HepG2 (cell line): ENCODE measurements around the gene IYD. TPM values are rescaled to one million over a fixed set of nuclear protein-coding genes. Genes with fewer than 3 reads are reported as not detected.

Experiments
- ATAC-seq: fragments of 200-7000 bp; cut with Tn5 transposase; 3 replicates; pipeline ENCODE4 v1.9.1; 2020; ENCODE audit warnings: mild to moderate bottlenecking, moderate library complexity
- BruUV-seq: library from RNA; stranded (reverse); fragments of 400-500 nt; replicated peaks from 2 replicates; lab custom pipeline; 2021; lab: Mats Ljungman, UMichigan
- CTCF ChIA-PET: fragments of 300-600 bp; formaldehyde crosslinking; extraction: SDS; loops from one replicate; lab custom pipeline; 2021; ENCODE audit warnings: low total read pairs, inconsistent platforms, low intra/inter-chr PET ratio; lab: Yijun Ruan, JAX
- POLR2A ChIA-PET: fragments of 350-600 bp; sonication (Branson Sonifier 250); formaldehyde crosslinking; loops from one replicate; lab custom pipeline; 2020; ENCODE audit warnings: antibody characterized with exemption, inconsistent platforms; lab: Yijun Ruan, JAX
- DNase-seq: peaks from one replicate; pipeline ENCODE4 v3.0.0-alpha.2; 2015; ENCODE audit warnings: low spot score
- FAIRE-seq: peaks from 3 replicates; lab custom pipeline; 2011; peaks lifted over from hg19 to GRCh38; lab: Jason Lieb, UNC
- H2AFZ ChIP-seq: one replicate; pipeline ENCODE4 v1.6.1; 2011; ENCODE audit warnings: low read length, inconsistent platforms
- H3K27ac ChIP-seq: fragments of 300-600 bp; 3 replicates; pipeline ENCODE4 v1.8.0; 2011; ENCODE audit warnings: mixed run types, mild to moderate bottlenecking, mixed read lengths, low read length, inconsistent platforms; ENCODE audit not compliant: insufficient read depth; ENCODE audit errors: extremely low read length
- H3K27me3 ChIP-seq, 2 experiments: fragments of 200-600 bp in 1 of 2; 2 replicates in 1 of 2; 3 replicates in 1 of 2; pipeline versions ENCODE4 v1.6.0 to v1.8.0; 2011; ENCODE audit warnings: low read length in 2 of 2, mild to moderate bottlenecking in 2 of 2, moderate library complexity in 2 of 2, inconsistent platforms in 1 of 2; ENCODE audit not compliant: insufficient read depth in 2 of 2, control insufficient read depth in 1 of 2
- H3K36me3 ChIP-seq, 2 experiments: fragments of 200-600 bp in 1 of 2; replicated peaks in 1 of 2; 2 replicates in 1 of 2; 3 replicates in 1 of 2; pipeline versions ENCODE4 v1.5.1 to v1.8.0; 2011; ENCODE audit warnings: low read length in 2 of 2, inconsistent platforms in 1 of 2; ENCODE audit not compliant: insufficient read depth in 2 of 2, control insufficient read depth in 1 of 2
- H3K4me1 ChIP-seq: 2 replicates; pipeline ENCODE4 v1.5.1; 2012; ENCODE audit warnings: low read length, inconsistent platforms; ENCODE audit not compliant: insufficient read depth
- H3K4me2 ChIP-seq: 2 replicates; pipeline ENCODE4 v1.6.0; 2011; ENCODE audit warnings: low read depth, low read length, inconsistent platforms
- H3K4me3 ChIP-seq, 3 experiments: fragments of 200-600 bp in 1 of 3; sonication (generic), shearing (Covaris generic) in 1 of 3; replicated peaks in 1 of 3; 2 replicates each; pipeline ENCODE4 v1.5.1; 2011 to 2016; ENCODE audit warnings: low read length in 3 of 3, inconsistent platforms in 2 of 3, low read depth in 2 of 3, mild to moderate bottlenecking in 2 of 3, control low read depth in 1 of 3, mixed read lengths in 1 of 3; ENCODE audit not compliant: insufficient read depth in 1 of 3
- H3K79me2 ChIP-seq: one replicate; pipeline ENCODE4 v1.6.1; 2011; ENCODE audit warnings: low read length, inconsistent platforms; ENCODE audit not compliant: insufficient read depth
- H3K9ac ChIP-seq: 2 replicates; pipeline ENCODE4 v1.6.0; 2011; ENCODE audit warnings: mild to moderate bottlenecking, low read depth, low read length, inconsistent platforms; ENCODE audit not compliant: insufficient read depth
- H3K9me3 ChIP-seq: 2 replicates; pipeline ENCODE4 v1.5.1; 2012; ENCODE audit warnings: mild to moderate bottlenecking, low read length
- H4K20me1 ChIP-seq: 2 replicates; pipeline ENCODE4 v1.6.0; 2011; ENCODE audit warnings: inconsistent platforms, mild to moderate bottlenecking, low read length, moderate library complexity; ENCODE audit not compliant: insufficient read depth
- AFF4 ChIP-seq: sonication (generic); formaldehyde crosslinking; IDR thresholded peaks from 2 replicates; pipeline ENCODE4 v1.4.0; 2020; ENCODE audit warnings: missing genetic modification reagents
- ATF7-NPFF ChIP-seq: sonication (generic); formaldehyde crosslinking; IDR thresholded peaks from 2 replicates; pipeline ENCODE4 v1.8.1; 2023; ENCODE audit warnings: mild to moderate bottlenecking, low read depth, missing genetic modification reagents, moderate library complexity
- ATM ChIP-seq: fragments of 450-650 bp; IDR thresholded peaks from 2 replicates; pipeline ENCODE4 v1.7.1; 2017; ENCODE audit warnings: mild to moderate bottlenecking, borderline replicate concordance
- HMGA1 ChIP-seq: sonication (generic); formaldehyde crosslinking; conservative IDR thresholded peaks from 2 replicates; pipeline ENCODE4 v1.4.0; 2020; ENCODE audit warnings: missing genetic modification reagents
- JUN ChIP-seq: sonication (generic); formaldehyde crosslinking; IDR thresholded peaks from 2 replicates; pipeline ENCODE4 v1.4.0; 2020; ENCODE audit warnings: mild to moderate bottlenecking, missing genetic modification reagents
- NCOA1 ChIP-seq: sonication (generic); formaldehyde crosslinking; IDR thresholded peaks from 2 replicates; pipeline ENCODE4 v1.9.0; 2021; ENCODE audit warnings: missing genetic modification reagents
- PLRG1 ChIP-seq: fragments of 450-650 bp; conservative IDR thresholded peaks from 2 replicates; pipeline ENCODE4 v1.6.1; 2016
- POGK ChIP-seq: sonication (generic); formaldehyde crosslinking; conservative IDR thresholded peaks from 2 replicates; pipeline ENCODE4 v1.8.0; 2022; ENCODE audit warnings: mild to moderate bottlenecking, moderate library complexity, missing genetic modification reagents
- PPARG ChIP-seq: conservative IDR thresholded peaks from 2 replicates; pipeline ENCODE4 v1.6.1; 2016; ENCODE audit warnings: missing biosample characterization, missing genetic modification reagents
- RAD51 ChIP-seq: fragments of 450-650 bp; IDR thresholded peaks from 2 replicates; pipeline ENCODE4 v1.6.1; 2016; ENCODE audit warnings: borderline replicate concordance
- SP140L ChIP-seq: sonication (generic); formaldehyde crosslinking; IDR thresholded peaks from 2 replicates; pipeline ENCODE4 v1.4.0; 2020; ENCODE audit warnings: missing genetic modification reagents, borderline replicate concordance
- SUZ12 ChIP-seq: fragments of 150-350 bp; IDR thresholded peaks from 2 replicates; pipeline ENCODE4 v1.6.1; 2014; ENCODE audit warnings: low read depth, low read length
- TCF12 ChIP-seq, 2 experiments: fragments of 450-650 bp in 1 of 2; sonication (generic) in 1 of 2; formaldehyde crosslinking in 1 of 2; IDR thresholded peaks; 2 replicates each; pipeline versions ENCODE4 v1.6.1 to v1.8.0; 2017 to 2022; ENCODE audit warnings: antibody characterized with exemption in 1 of 2, mild to moderate bottlenecking in 1 of 2, missing genetic modification reagents in 1 of 2, moderate library complexity in 1 of 2
- TCF7 ChIP-seq: sonication (generic); IDR thresholded peaks from 2 replicates; pipeline ENCODE4 v1.6.1; 2016; ENCODE audit warnings: antibody characterized with exemption, low read depth
- TGIF2 ChIP-seq: IDR thresholded peaks from 2 replicates; pipeline ENCODE4 v1.6.1; 2016; ENCODE audit warnings: control low read depth, missing compliant biosample characterization
- ZMAT3 ChIP-seq: sonication (generic); formaldehyde crosslinking; conservative IDR thresholded peaks from 2 replicates; pipeline ENCODE4 v1.7.0; 2021; ENCODE audit warnings: missing genetic modification reagents
- ZNF143 ChIP-seq: sonication (generic); formaldehyde crosslinking; IDR thresholded peaks from 2 replicates; pipeline ENCODE4 v1.4.0; 2020; ENCODE audit warnings: missing genetic modification reagents
- ZNF512B ChIP-seq: sonication (generic); formaldehyde crosslinking; IDR thresholded peaks from 2 replicates; pipeline ENCODE4 v1.5.1; 2020; ENCODE audit warnings: missing genetic modification reagents, mild to moderate bottlenecking, borderline replicate concordance
- WGBS: methylation state at CpG from one replicate; pipeline ENCODE4 v1.1.6; 2017; ENCODE audit warnings: low lambda C conversion rate; 5-methylcytosine and 5-hydroxymethylcytosine counted together
- in situ Hi-C: cut with HindIII; loops from 2 replicates; pipeline ENCODE4 v1.10.0; 2017; ENCODE audit warnings: low pct_unique_long_range_greater_than_20kb; ENCODE audit not compliant: extremely low pct_ligation_motif_present
- intact Hi-C: fragments of 100-400 bp; cut with micrococcal nuclease; formaldehyde crosslinking; loops from one replicate; pipeline ENCODE4 v1.10.0; 2022; ENCODE audit not compliant: unreplicated experiment
- polyA plus RNA-seq, 8 experiments: library from polyadenylated mRNA; depleted of rRNA in 3 of 8; stranded (reverse) in 7 of 8; unstranded in 1 of 8; fragments of >200 nt; fragmentation: Illumina TruSeq in 4 of 8; extraction: Trizol in 4 of 8; gene quantifications; 2 replicates each; pipeline versions ENCODE4 v1.2.1 to v1.2.3, GENCODE V29; 2011 to 2016; ENCODE audit warnings: low read depth in 4 of 8, missing spikeins in 1 of 8, mixed read lengths in 1 of 8; ENCODE audit not compliant: insufficient read depth in 1 of 8
- total RNA-seq, 5 experiments: library from RNA; depleted of rRNA; stranded (reverse); fragments of >200 nt; fragmentation: Illumina TruSeq; extraction: Trizol; gene quantifications; 2 replicates each; pipeline ENCODE4 v1.2.3, GENCODE V29; 2016; ENCODE audit warnings: low read depth in 1 of 5

The IYD gene
- total and polyA plus RNA-seq, 2 of the 13 experiments (the other 11 are each of a cell fraction or from before 2014, with no cell fraction given), result 0.01 to 0.46 TPM

- POLR2A ChIA-PET, result no interaction called here
- no TSS peak for BruUV-seq
- WGBS, result 27% methylated on average over 3 of the region's 3 CpGs
- TF ChIP-seq ATM (no peak), AFF4 (CRISPR knock-in tag) (no peak), ZNF512B (no peak), TCF7 (no peak), PPARG (CRISPR knock-in tag) (no peak), ATF7-NPFF (CRISPR knock-in tag) (no peak), POGK (CRISPR knock-in tag) (no peak), RAD51 (no peak), TGIF2 (CRISPR knock-in tag) (no peak), PLRG1 (no peak), ZNF143 (CRISPR knock-in tag) (no peak), ZMAT3 (no peak), NCOA1 (no peak), JUN (no peak), HMGA1 (CRISPR knock-in tag) (no peak), SUZ12 (no peak), SP140L (no peak), TCF12 (IDR thresholded peaks at IDR 0.05) (no peak), TCF12 (CRISPR knock-in tag; IDR thresholded peaks at IDR 0.05) (no peak)
Measured at GRCh38 chr6:150394899-150395295, 26.1 kb downstream of the IYD start.

More at GRCh38 chr6:150394899-150395295, 26.1 kb downstream of the IYD start:
- Histone ChIP-seq H3K36me3 (no peaks in the 10 kb centered on the region), H3K9me3 (no peaks in the 10 kb centered on the region), H3K79me2 (no peaks in the 10 kb centered on the region), H3K9ac (no peak overlapping the region), H3K4me1 (no peaks in the 10 kb centered on the region), H3K4me3 (no peak overlapping the region), H3K27ac (no peak overlapping the region), H3K4me2 (no peak overlapping the region), H4K20me1 (no peaks in the 10 kb centered on the region), H3K27me3 (peaks cover 0 to 6% of the 10 kb centered on the region in 2 experiments; a peak in 2 of 5 replicates), H2AFZ (no peak overlapping the region)
- intact Hi-C loops (loop anchor here (1.0 kb wide), 1 partner anchor 315 kb away; no protein-coding TSS in a partner anchor), in situ Hi-C loops (no loop called here)
- FAIRE-seq (no peak), ATAC-seq (no peak), DNase-seq (no peak)
- CTCF ChIA-PET, result interaction anchor here (1.8 kb wide), 1 partner anchor 314 kb away, joined by 18 read pairs; no protein-coding TSS in a partner anchor
